IMR-90 (cell line): Measurements from ENCODE around the gene CDC42EP4. TPM values are rescaled to one million over a fixed set of nuclear protein-coding genes. Genes with fewer than 3 reads are reported as not detected.

ENCODE experiments used
- ATAC-seq: fragments of 200-7000 bp; cut with Tn5 transposase; 2 replicates; pipeline ENCODE4 v1.9.1; 2020; ENCODE audit warnings: low read depth, mild to moderate bottlenecking, moderate library complexity
- BruUV-seq: library from RNA; stranded (reverse); fragments of 400-500 nt; replicated peaks from 2 replicates; lab custom pipeline; 2021; lab: Mats Ljungman, UMichigan
- CTCF ChIA-PET: fragments of 300-600 bp; formaldehyde crosslinking; extraction: SDS; loops from one replicate; lab custom pipeline; 2021; ENCODE audit warnings: antibody characterized with exemption; lab: Yijun Ruan, JAX
- POLR2A ChIA-PET: fragments of 300-600 bp; sonication (Branson Sonifier 250); formaldehyde crosslinking; loops from one replicate; lab custom pipeline; 2022; ENCODE audit warnings: antibody characterized with exemption; ENCODE audit not compliant: unreplicated experiment; lab: Charles Lee
- DNase-seq: peaks from one replicate; pipeline ENCODE4 v3.0.0; 2013
- H2AFZ ChIP-seq: replicated peaks from 2 replicates; pipeline ENCODE3; 2013; ENCODE audit warnings: low read length, mild to moderate bottlenecking; ENCODE audit not compliant: poor library complexity
- H2AK5ac ChIP-seq: 2 replicates; pipeline ENCODE4 v1.6.1; 2013; ENCODE audit warnings: low read depth, low read length, inconsistent platforms
- H2AK9ac ChIP-seq: replicated peaks from 2 replicates; pipeline ENCODE3; 2013; ENCODE audit warnings: mild to moderate bottlenecking, low read depth, low read length, moderate library complexity; ENCODE audit not compliant: poor library complexity
- H2BK120ac ChIP-seq: 2 replicates; pipeline ENCODE4 v1.6.1; 2013; ENCODE audit warnings: low read depth, low read length, inconsistent platforms
- H2BK15ac ChIP-seq: 3 replicates; pipeline ENCODE4 v1.6.1; 2013; ENCODE audit warnings: low read depth, low read length, inconsistent platforms
- H2BK20ac ChIP-seq: 2 replicates; pipeline ENCODE4 v1.6.1; 2013; ENCODE audit warnings: low read depth, mild to moderate bottlenecking, inconsistent platforms, low read length, moderate library complexity
- H2BK5ac ChIP-seq: 2 replicates; pipeline ENCODE4 v1.6.1; 2013; ENCODE audit warnings: mild to moderate bottlenecking, low read depth, low read length, inconsistent platforms; ENCODE audit not compliant: poor library complexity, severe bottlenecking
- H3K14ac ChIP-seq: replicated peaks from 2 replicates; pipeline ENCODE4 v1.6.1; 2013; ENCODE audit warnings: low read depth, low read length, inconsistent platforms
- H3K18ac ChIP-seq: 2 replicates; pipeline ENCODE4 v1.6.1; 2013; ENCODE audit warnings: low read depth, low read length, control low read depth
- H3K23ac ChIP-seq: 2 replicates; pipeline ENCODE4 v1.6.1; 2013; ENCODE audit warnings: low read depth, low read length, inconsistent platforms
- H3K27ac ChIP-seq: 2 replicates; pipeline ENCODE4 v1.5.1; 2013; ENCODE audit warnings: mild to moderate bottlenecking, control low read depth, low read length; ENCODE audit not compliant: insufficient read depth
- H3K27me3 ChIP-seq: 2 replicates; pipeline ENCODE4 v1.6.1; 2013; ENCODE audit warnings: low read length; ENCODE audit not compliant: control insufficient read depth, insufficient read depth
- H3K36me3 ChIP-seq: 2 replicates; pipeline ENCODE4 v1.6.1; 2013; ENCODE audit warnings: low read length, mixed read lengths; ENCODE audit not compliant: control insufficient read depth, insufficient read depth
- H3K4ac ChIP-seq: 2 replicates; pipeline ENCODE4 v1.6.1; 2013; ENCODE audit warnings: low read depth, low read length, inconsistent platforms
- H3K4me1 ChIP-seq: 2 replicates; pipeline ENCODE4 v1.6.1; 2013; ENCODE audit warnings: low read length, mixed read lengths; ENCODE audit not compliant: control insufficient read depth, insufficient read depth
- H3K4me2 ChIP-seq: 2 replicates; pipeline ENCODE4 v1.6.1; 2013; ENCODE audit warnings: low read depth, mild to moderate bottlenecking, control low read depth, low read length, moderate library complexity
- H3K4me3 ChIP-seq: 2 replicates; pipeline ENCODE4 v1.5.1; 2013; ENCODE audit warnings: low read depth, mild to moderate bottlenecking, control low read depth, low read length, moderate library complexity; ENCODE audit not compliant: insufficient read depth
- H3K56ac ChIP-seq: 2 replicates; pipeline ENCODE4 v1.6.1; 2013; ENCODE audit warnings: low read length, inconsistent platforms; ENCODE audit not compliant: insufficient read depth; ENCODE audit errors: extremely low read depth
- H3K79me1 ChIP-seq, 2 experiments: 2 replicates each; pipeline ENCODE4 v1.6.1; 2013; ENCODE audit warnings: low read length in 2 of 2, inconsistent platforms in 1 of 2, low read depth in 1 of 2
- H3K9ac ChIP-seq: 2 replicates; pipeline ENCODE4 v1.6.1; 2013; ENCODE audit warnings: low read depth, low read length, control low read depth
- H3K9me1 ChIP-seq: 2 replicates; pipeline ENCODE4 v1.6.1; 2013; ENCODE audit warnings: low read length, inconsistent platforms; ENCODE audit not compliant: insufficient read depth
- H3K9me3 ChIP-seq: 2 replicates; pipeline ENCODE4 v1.6.1; 2013; ENCODE audit warnings: low read length; ENCODE audit not compliant: control insufficient read depth, insufficient read depth
- H4K20me1 ChIP-seq: 2 replicates; pipeline ENCODE4 v1.6.1; 2013; ENCODE audit warnings: low read length, inconsistent platforms; ENCODE audit not compliant: insufficient read depth
- H4K5ac ChIP-seq: 2 replicates; pipeline ENCODE4 v1.6.1; 2013; ENCODE audit warnings: mild to moderate bottlenecking, low read depth, low read length, control low read depth
- H4K8ac ChIP-seq, 2 experiments: 2 replicates each; pipeline ENCODE4 v1.6.1; 2013; ENCODE audit warnings: low read depth in 2 of 2, low read length in 2 of 2, control low read depth in 1 of 2, inconsistent platforms in 1 of 2
- H4K91ac ChIP-seq: 2 replicates; pipeline ENCODE4 v1.6.1; 2013; ENCODE audit warnings: low read depth, low read length, inconsistent platforms; ENCODE audit not compliant: insufficient read depth
- FOS ChIP-seq: fragments of 150-350 bp; IDR thresholded peaks from 2 replicates; pipeline ENCODE4 v1.6.1; 2016; ENCODE audit warnings: low read depth, low read length
- RFX5 ChIP-seq: IDR thresholded peaks from 2 replicates; pipeline ENCODE4 v1.8.0; 2012; ENCODE audit warnings: low read depth, mild to moderate bottlenecking, low read length, moderate library complexity
- USF2 ChIP-seq: fragments of 150-350 bp; IDR thresholded peaks from 2 replicates; pipeline ENCODE4 v1.6.1; 2017; ENCODE audit warnings: mild to moderate bottlenecking, antibody characterized with exemption, low read length, low read depth
- WGBS, 2 experiments: methylation state at CpG; one replicate each; pipeline versions ENCODE4 v1.1.5 to v1.1.7; 2013; ENCODE audit warnings: missing lambda C conversion rate in 2 of 2; ENCODE audit not compliant: insufficient read length in 1 of 2; ENCODE audit errors: extremely low coverage in 2 of 2; 5-methylcytosine and 5-hydroxymethylcytosine counted together
- dilution Hi-C: fragments of 300-500 bp; cut with HindIII; formaldehyde crosslinking; loops from one replicate; pipeline ENCODE4 v1.14.3; 2018; ENCODE audit warnings: low sequenced_read_pairs; ENCODE audit not compliant: unreplicated experiment
- in situ Hi-C: fragments of 300-500 bp; cut with MboI; formaldehyde crosslinking; loops from 3 replicates; pipeline ENCODE4 v1.14.3; 2019; ENCODE audit warnings: low sequenced_read_pairs, inconsistent platforms, mixed read lengths
- intact Hi-C: fragments of 100-400 bp; cut with micrococcal nuclease; formaldehyde crosslinking; loops from 2 replicates; pipeline ENCODE4 v1.10.0; 2022
- polyA plus RNA-seq, 3 experiments: library from polyadenylated mRNA; depleted of rRNA; stranded (reverse); fragments of >200 nt; gene quantifications; 2 replicates each; pipeline ENCODE4 v1.2.3, GENCODE V29; 2012; ENCODE audit warnings: low replicate concordance in 1 of 3
- total RNA-seq: library from RNA; depleted of rRNA; stranded (reverse); fragments of >200 nt; gene quantifications from 2 replicates; pipeline ENCODE4 v1.2.3, GENCODE V29; 2012
- TF ChIP-seq, protein P1 (sequence below): conservative IDR thresholded peaks from 2 replicates; pipeline ENCODE4 v1.5.1; 2012; ENCODE audit warnings: mild to moderate bottlenecking, low read depth, low read length, improper control_type of control experiment

CDC42EP4 gene
- total and polyA plus RNA-seq, 2 of the 4 experiments (the other 2 are of a cell fraction), result 14.3 to 25.8 TPM

GRCh38 chr17:73297934-73298861 is 13.6 kb downstream of the CDC42EP4 start:
- TF ChIP-seq USF2 (peak; percentile 20; the same call in 1 of the 2 replicates), FOS (no peak), RFX5 (no peak)
- TF ChIP-seq, protein P1, sequence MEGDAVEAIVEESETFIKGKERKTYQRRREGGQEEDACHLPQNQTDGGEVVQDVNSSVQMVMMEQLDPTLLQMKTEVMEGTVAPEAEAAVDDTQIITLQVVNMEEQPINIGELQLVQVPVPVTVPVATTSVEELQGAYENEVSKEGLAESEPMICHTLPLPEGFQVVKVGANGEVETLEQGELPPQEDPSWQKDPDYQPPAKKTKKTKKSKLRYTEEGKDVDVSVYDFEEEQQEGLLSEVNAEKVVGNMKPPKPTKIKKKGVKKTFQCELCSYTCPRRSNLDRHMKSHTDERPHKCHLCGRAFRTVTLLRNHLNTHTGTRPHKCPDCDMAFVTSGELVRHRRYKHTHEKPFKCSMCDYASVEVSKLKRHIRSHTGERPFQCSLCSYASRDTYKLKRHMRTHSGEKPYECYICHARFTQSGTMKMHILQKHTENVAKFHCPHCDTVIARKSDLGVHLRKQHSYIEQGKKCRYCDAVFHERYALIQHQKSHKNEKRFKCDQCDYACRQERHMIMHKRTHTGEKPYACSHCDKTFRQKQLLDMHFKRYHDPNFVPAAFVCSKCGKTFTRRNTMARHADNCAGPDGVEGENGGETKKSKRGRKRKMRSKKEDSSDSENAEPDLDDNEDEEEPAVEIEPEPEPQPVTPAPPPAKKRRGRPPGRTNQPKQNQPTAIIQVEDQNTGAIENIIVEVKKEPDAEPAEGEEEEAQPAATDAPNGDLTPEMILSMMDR, result no peak
- H2AK9ac ChIP-seq, result no peak overlapping the region
- ChIA-PET CTCF (no interaction called here), POLR2A (interaction anchor here (0.6 to 1.2 kb wide), 2 partner anchors 13 to 55 kb away, joined by 5 to 9 read pairs; no protein-coding TSS in a partner anchor)
- H2AFZ ChIP-seq, result no peak overlapping the region
- no peak overlapping the region for H3K14ac ChIP-seq
- H3K23ac ChIP-seq, result no peak overlapping the region
- no peak overlapping the region for H3K27ac ChIP-seq
- H3K9ac ChIP-seq, result no peak overlapping the region
- no peak overlapping the region for H4K91ac ChIP-seq
- H2BK20ac ChIP-seq, result no peak overlapping the region
- H4K5ac ChIP-seq, result no peak overlapping the region
- H3K27me3 ChIP-seq, result no peaks in the 10 kb centered on the region
- no peaks in the 10 kb centered on the region for H3K9me3 ChIP-seq
- no peak overlapping the region for H3K56ac ChIP-seq
- no peak for DNase-seq
- no TSS peak for BruUV-seq
- peaks cover 18% of the 10 kb centered on the region for H3K4me1 ChIP-seq
- no peak overlapping the region; the same call in 1 of the 2 replicates for H3K4me2 ChIP-seq
- no peak overlapping the region for H2BK5ac ChIP-seq
- peaks cover 38% of the 10 kb centered on the region for H4K20me1 ChIP-seq
- in situ Hi-C loops, result no loop called here
- dilution Hi-C loops, result no loop called here
- H2BK120ac ChIP-seq, result no peak overlapping the region
- no peak overlapping the region for H4K8ac ChIP-seq
- intact Hi-C loops, result no loop called here
- ATAC-seq, result 0 out of 2 replicates have a peak, but pooled peaks have one; percentile 12
- peaks cover 16 to 66% of the 10 kb centered on the region in 2 experiments for H3K79me1 ChIP-seq
- 80% methylated on average over 1 of the region's 15 CpGs; no CpG with 5 or more reads in 1 of the 2 experiments for WGBS, 2 experiments
- H3K9me1 ChIP-seq, result peaks cover 18% of the 10 kb centered on the region
- H3K4me3 ChIP-seq, result no peak overlapping the region
- H2BK15ac ChIP-seq, result no peak overlapping the region
- no peak overlapping the region for H2AK5ac ChIP-seq
- H3K4ac ChIP-seq, result no peak overlapping the region
- peaks cover 3% of the 10 kb centered on the region; the same call in 1 of the 2 replicates for H3K36me3 ChIP-seq
- no peak overlapping the region for H3K18ac ChIP-seq
